Skeletal muscle satellite cell (primary cell): ENCODE results near the gene BCAP29.

Experiments used
- H3K27me3 ChIP-seq: 2 replicates; pipeline ENCODE4 v1.7.0; 2013; ENCODE audit warnings: low read length; ENCODE audit not compliant: control insufficient read depth, insufficient read depth
- H3K36me3 ChIP-seq: 2 replicates; pipeline ENCODE4 v1.7.0; 2013; ENCODE audit warnings: mild to moderate bottlenecking, control low read depth, low read length; ENCODE audit not compliant: insufficient read depth
- H3K4me1 ChIP-seq: 2 replicates; pipeline ENCODE4 v1.7.0; 2013; ENCODE audit warnings: low read length; ENCODE audit not compliant: control insufficient read depth, insufficient read depth
- H3K4me2 ChIP-seq: 2 replicates; pipeline ENCODE4 v1.7.0; 2013; ENCODE audit warnings: mild to moderate bottlenecking, low read length
- H3K4me3 ChIP-seq: 2 replicates; pipeline ENCODE4 v1.7.0; 2013; ENCODE audit warnings: low read length
- H3K9ac ChIP-seq: 2 replicates; pipeline ENCODE4 v1.7.0; 2013; ENCODE audit warnings: mild to moderate bottlenecking, low read depth, low read length, moderate library complexity
- H3K9me3 ChIP-seq: replicated peaks from 2 replicates; pipeline ENCODE4 v1.7.0; 2013; ENCODE audit warnings: mild to moderate bottlenecking, control low read depth, low read length

The BCAP29 gene

DNA sequence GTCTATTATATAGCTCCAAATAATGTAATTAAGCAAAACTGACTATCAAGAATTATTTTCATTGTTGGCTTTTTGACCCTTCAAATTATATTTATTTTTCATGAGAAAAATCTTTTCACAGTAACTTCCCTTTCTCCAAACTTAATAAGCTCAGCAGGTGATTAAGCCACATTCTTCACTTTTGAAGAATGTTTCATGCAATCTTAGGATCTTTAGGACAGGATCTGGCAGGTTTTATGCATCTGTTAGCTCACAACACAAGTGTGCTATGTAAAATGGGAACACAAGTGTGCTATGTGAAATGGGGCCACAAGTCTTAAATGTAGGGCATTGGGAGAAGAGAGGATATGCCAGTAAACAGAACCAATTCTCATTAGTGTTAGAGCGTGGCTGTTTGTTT lies 26.3 kb downstream of the BCAP29 start:
- Histone ChIP-seq H3K4me1 (no peaks in the 10 kb centered on the region), H3K9ac (no peak overlapping the region), H3K27me3 (no peaks in the 10 kb centered on the region), H3K36me3 (peaks cover 21% of the 10 kb centered on the region), H3K4me3 (no peak overlapping the region), H3K9me3 (no peaks in the 10 kb centered on the region), H3K4me2 (no peak overlapping the region)

DNA sequence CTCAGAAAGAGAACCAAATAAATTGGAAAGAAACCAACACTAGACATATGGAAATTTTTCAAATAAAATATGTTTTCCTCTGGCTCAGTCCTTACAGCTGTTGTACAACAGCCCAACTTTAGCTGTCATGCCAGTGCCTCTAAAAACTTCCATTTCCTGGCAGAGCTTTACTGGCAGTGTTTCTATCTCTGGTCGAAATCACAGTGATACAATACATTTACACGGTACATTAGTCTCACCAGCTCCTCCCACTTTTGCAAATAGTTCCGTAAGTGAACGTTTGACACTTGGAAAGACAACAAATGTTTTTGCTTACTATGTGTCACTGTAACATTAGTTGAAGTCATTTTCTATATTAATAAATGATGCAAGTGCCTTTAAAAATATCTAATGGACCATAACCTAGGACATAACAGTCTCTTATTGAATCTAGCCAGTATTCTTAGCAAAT lies 29.8 kb downstream of the BCAP29 start:
- Histone ChIP-seq H3K4me3 (no peak overlapping the region), H3K9me3 (no peaks in the 10 kb centered on the region), H3K9ac (no peak overlapping the region), H3K4me1 (peaks cover 10% of the 10 kb centered on the region), H3K36me3 (peaks cover 14% of the 10 kb centered on the region), H3K27me3 (no peaks in the 10 kb centered on the region), H3K4me2 (no peak overlapping the region)

DNA sequence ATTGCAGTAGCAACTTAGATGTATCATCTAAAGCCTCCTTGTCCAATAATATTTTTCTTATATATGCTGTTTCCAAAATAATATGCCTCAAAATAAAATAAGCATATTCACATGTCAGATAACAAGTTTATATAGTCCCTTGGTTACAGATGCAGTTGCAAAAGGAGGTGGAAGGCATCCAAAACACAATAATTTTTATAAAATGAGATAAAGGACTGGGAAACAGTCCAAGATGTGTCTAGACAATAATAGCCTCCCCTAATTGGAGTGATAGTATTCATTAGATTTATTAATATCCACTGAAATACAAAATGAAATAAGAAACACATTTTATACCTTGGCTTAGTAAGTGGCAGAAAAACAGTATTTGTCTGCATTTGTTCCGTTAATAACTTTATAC lies 30.3 kb downstream of the BCAP29 start:
- H3K9me3 ChIP-seq: no peaks in the 10 kb centered on the region

DNA sequence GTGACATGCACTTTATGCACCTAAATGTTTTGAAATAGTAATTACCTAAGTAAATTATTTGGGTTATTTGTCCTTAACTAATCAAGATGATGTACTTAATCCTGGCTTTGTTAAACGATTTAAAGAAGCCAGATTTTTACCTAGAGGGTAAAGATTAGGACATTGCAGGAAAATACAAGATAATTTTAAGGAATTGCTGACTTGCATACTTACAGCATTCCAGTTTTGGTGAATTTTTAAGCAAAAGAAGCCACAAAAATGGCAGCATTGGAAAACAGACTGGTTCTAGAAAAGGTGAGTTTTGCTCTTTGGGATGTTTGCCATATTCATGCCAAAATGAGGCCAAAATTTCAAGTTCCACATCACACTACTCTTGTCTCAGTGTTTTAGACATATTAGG lies 33.4 kb downstream of the BCAP29 start:
- Histone ChIP-seq H3K4me3 (no peak overlapping the region), H3K27me3 (no peaks in the 10 kb centered on the region), H3K9me3 (no peaks in the 10 kb centered on the region), H3K9ac (no peak overlapping the region), H3K36me3 (peaks cover 28% of the 10 kb centered on the region), H3K4me2 (no peak overlapping the region), H3K4me1 (peaks cover 10% of the 10 kb centered on the region)

More for the DNA sequence above, 30.3 kb downstream of the BCAP29 start:
- H3K27me3 ChIP-seq: no peaks in the 10 kb centered on the region
- H3K4me1 ChIP-seq: peaks cover 10% of the 10 kb centered on the region
- H3K9ac ChIP-seq: no peak overlapping the region
- no peak overlapping the region for H3K4me2 ChIP-seq
- H3K4me3 ChIP-seq: no peak overlapping the region
- peaks cover 14% of the 10 kb centered on the region for H3K36me3 ChIP-seq

DNA sequence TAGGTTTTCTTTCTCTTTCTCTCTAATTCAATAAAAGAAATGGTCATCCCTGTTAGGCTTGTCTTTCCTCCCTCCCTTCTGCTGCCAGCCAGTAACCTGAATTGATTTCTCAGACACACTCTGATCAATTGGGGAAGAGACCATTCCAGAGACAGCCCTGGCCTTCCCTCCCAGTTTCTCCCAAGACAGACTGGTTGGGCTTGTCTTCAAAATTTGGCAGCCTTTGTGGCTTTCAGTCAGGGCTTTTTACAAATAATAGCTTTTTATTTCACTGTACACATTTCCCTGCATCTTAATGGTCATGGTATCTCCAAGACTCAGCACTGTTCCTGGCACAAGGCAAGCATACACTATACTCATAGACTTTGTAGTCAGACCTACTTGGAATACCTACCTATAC lies 33.9 kb downstream of the BCAP29 start:
- no peaks in the 10 kb centered on the region for H3K27me3 ChIP-seq
- H3K4me1 ChIP-seq: peaks cover 10% of the 10 kb centered on the region
- no peak overlapping the region for H3K9ac ChIP-seq
- H3K9me3 ChIP-seq: no peaks in the 10 kb centered on the region
- peaks cover 27% of the 10 kb centered on the region for H3K36me3 ChIP-seq
- H3K4me3 ChIP-seq: peak overlapping the region; percentile 7
- peak overlapping the region; percentile 28 for H3K4me2 ChIP-seq

DNA sequence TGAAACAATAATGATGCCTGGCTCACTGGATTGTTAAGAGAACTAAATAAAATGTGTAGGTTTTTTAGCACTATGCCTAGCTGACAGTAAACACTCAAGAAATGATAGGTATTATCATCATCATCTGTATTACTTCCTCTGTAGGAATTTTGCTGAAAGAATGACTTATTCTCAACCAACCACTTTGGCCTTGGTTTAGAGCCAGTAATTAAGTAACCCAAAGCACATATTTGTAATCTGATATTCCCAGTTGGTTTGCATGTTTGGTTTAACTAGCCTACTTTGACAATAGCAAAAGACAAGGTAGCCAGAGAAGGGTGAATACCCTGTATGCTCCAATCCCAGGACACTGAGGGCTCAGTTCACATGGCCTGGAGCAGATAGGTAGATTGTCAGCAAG lies 34.4 kb downstream of the BCAP29 start:
- Histone ChIP-seq H3K4me3 (peak overlapping the region; percentile 7), H3K9ac (no peak overlapping the region), H3K4me1 (peaks cover 10% of the 10 kb centered on the region), H3K4me2 (peak overlapping the region; percentile 28), H3K9me3 (no peaks in the 10 kb centered on the region), H3K27me3 (no peaks in the 10 kb centered on the region), H3K36me3 (peaks cover 23% of the 10 kb centered on the region)

DNA sequence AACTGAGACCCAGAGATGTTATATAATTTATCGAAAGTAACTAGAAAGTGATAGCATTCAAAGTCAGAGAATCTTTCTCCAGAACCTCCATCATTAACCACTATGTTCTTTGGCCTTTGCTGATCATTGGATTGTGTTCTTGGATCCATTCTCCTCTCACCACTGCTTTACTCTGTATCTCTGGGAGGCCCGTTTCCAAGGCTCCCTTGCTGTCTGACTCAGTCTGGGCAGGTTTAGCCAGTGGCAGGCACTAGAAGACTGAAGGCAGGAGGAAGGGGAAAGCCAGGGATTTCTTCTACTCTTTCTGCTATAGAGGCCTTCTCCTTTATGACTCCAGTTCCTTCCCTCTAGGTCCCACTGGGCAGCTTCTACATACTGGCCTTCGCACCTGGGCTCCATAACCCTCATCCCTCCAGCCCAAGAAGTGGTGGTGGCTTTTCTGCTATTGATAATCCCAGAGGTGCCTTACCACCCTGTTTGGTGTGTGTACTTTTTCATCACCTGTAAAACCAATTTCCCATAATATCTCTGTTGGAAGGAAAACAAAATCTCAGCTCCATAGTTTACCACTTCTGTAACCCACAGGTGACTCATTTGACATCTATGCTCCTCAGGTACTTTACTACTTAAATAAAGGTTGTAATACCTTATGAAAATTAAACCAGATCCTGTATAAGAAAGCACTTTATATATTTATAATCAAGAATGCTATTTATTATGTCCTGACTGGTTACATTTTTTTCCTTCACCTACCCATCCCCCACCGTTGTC lies 36.0 kb downstream of the BCAP29 start:
- Histone ChIP-seq H3K9ac (no peak overlapping the region), H3K4me1 (peaks cover 10% of the 10 kb centered on the region), H3K27me3 (no peaks in the 10 kb centered on the region), H3K4me3 (no peak overlapping the region), H3K36me3 (peaks cover 29% of the 10 kb centered on the region), H3K4me2 (no peak overlapping the region), H3K9me3 (no peaks in the 10 kb centered on the region)

DNA sequence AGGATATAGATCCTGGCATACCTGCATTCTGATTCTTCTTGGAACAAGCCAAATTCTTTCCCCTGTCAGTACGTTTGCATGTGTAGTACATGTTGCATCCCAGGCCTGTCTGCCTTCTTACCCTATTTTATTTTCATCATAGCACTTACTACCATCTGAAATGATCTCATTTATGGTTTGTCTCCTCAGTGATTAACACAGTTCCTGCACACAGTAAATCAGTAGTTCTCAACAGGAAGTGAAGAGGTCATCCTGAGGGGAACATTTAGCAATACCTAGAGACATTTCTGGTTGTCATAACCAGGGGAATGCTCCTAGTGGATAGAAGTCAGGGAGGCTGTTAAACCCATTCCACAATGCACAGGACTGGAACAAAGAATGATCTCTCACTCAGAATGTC lies 42.4 kb downstream of the BCAP29 start:
- H3K9ac ChIP-seq: no peak overlapping the region
- no peak overlapping the region for H3K4me3 ChIP-seq
- no peak overlapping the region for H3K4me2 ChIP-seq
- no peaks in the 10 kb centered on the region for H3K9me3 ChIP-seq
- H3K27me3 ChIP-seq: no peaks in the 10 kb centered on the region
- H3K4me1 ChIP-seq: peaks cover 11% of the 10 kb centered on the region
- H3K36me3 ChIP-seq: peaks cover 19% of the 10 kb centered on the region

DNA sequence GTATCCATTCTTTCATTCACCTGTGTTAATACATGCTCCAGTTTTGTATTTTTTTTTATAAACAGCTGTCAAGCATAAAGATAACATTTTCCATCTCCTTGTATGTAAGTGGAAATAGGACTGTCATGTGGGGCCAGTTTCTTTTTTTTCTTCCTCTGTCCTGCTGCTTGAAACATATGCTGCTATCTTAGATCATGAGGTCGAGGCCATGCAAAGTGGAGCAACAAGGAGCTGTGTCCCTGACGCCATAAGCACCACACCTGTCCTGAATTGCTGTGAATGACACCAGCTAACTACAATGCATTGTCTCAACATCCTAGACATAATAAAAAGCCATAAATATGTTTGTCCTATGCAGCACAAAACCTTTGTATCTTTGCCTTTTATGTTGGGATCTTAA lies 42.8 kb downstream of the BCAP29 start:
- no peaks in the 10 kb centered on the region for H3K27me3 ChIP-seq
- H3K4me1 ChIP-seq: peaks cover 11% of the 10 kb centered on the region
- H3K36me3 ChIP-seq: peaks cover 19% of the 10 kb centered on the region
- H3K4me3 ChIP-seq: no peak overlapping the region
- H3K4me2 ChIP-seq: no peak overlapping the region
- H3K9me3 ChIP-seq: no peaks in the 10 kb centered on the region
- no peak overlapping the region for H3K9ac ChIP-seq

DNA sequence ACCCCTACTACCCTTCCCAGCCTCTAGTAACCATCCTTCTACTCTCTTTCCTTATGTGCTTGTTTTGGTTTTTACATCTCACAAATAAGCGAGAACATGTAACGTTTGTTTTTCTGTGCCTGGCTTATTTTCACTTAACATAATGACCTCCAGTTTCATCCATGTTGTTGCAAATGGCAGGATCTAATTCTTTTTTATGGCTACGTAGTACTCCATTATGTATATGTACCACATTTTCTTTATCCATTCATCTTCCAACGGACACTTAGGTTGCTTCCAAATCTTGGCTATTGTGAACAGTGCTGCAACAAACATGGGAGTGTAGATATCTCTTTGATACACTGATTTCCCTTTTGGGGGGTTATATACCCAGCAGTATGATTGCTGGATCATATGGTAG lies 47.0 kb downstream of the BCAP29 start:
- no peaks in the 10 kb centered on the region for H3K27me3 ChIP-seq
- H3K4me3 ChIP-seq: no peak overlapping the region
- H3K9me3 ChIP-seq: no peaks in the 10 kb centered on the region
- no peak overlapping the region for H3K4me2 ChIP-seq
- H3K9ac ChIP-seq: no peak overlapping the region
- H3K36me3 ChIP-seq: peaks cover 10% of the 10 kb centered on the region
- peaks cover 10% of the 10 kb centered on the region for H3K4me1 ChIP-seq

DNA sequence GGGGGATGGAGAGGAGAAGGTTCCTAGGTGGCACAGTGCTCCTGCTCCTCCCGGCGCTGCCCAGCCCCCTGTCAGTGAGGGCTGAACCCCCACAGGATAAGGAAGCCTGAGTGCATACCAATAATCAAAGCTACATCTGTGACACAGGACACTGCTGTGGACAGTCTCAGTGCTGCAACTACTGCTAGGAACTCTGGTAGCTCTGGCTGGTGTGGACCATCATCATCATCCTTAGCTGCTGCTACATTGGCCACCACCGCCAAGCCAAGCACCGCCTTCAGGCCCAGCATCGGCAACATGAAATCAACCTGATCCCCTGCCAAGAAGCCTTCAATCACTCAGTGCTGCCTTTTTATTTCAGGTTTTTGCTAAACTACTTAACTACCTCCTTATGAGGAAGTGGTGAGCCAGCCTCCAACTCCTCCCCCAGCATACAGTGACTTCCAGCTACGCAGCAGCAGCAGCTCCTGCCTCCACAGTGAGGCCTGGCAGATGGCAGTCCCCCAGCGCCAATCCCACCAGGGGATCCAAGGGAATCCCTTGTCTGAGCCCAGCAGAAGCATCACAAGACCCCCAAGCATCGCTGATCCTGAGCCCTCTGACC lies 48.5 kb downstream of the BCAP29 start:
- H3K36me3 ChIP-seq: peaks cover under 1% of the 10 kb centered on the region
- H3K9me3 ChIP-seq: no peaks in the 10 kb centered on the region
- H3K27me3 ChIP-seq: no peaks in the 10 kb centered on the region
- H3K4me2 ChIP-seq: no peak overlapping the region
- no peak overlapping the region for H3K9ac ChIP-seq
- no peaks in the 10 kb centered on the region for H3K4me1 ChIP-seq
- no peak overlapping the region for H3K4me3 ChIP-seq

DNA sequence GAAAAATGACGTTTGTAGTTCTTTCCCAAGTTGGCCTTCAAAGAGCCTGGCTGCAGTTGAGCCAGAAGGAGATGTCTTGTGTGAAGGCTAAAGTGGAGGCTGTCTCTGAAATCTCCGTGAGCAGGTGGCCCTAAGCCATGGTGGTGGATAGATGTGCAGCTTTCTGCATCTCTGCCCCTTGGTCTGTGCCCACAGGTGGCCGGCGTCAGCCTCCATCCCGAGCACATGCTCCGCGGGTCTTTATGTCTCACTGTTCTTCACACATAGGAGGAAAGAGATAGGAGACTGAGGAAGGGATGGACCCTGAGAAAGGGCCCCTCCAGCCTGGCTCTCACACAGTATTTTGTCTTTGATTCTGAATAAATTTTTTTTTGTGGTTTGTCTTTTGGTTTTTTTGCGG lies 50.3 kb downstream of the BCAP29 start:
- no peaks in the 10 kb centered on the region for H3K9me3 ChIP-seq
- no peak overlapping the region for H3K9ac ChIP-seq
- H3K4me2 ChIP-seq: no peak overlapping the region
- no peaks in the 10 kb centered on the region for H3K27me3 ChIP-seq
- H3K4me1 ChIP-seq: no peaks in the 10 kb centered on the region
- H3K36me3 ChIP-seq: no peaks in the 10 kb centered on the region
- H3K4me3 ChIP-seq: no peak overlapping the region
